Activated CD8-positive, alpha-beta memory T cell treated with anti-CD3 and anti-CD28 coated beads for 36 hours (primary cell): Measurements from ENCODE around the gene LRPAP1. TPM values are rescaled to one million over a fixed set of nuclear protein-coding genes. Genes with fewer than 3 reads are reported as not detected.
"Not testable (repeated sequence)": the region's sequence is repeated elsewhere in the genome, so short reads cannot be mapped to it uniquely, and the experiment has no call there.

ENCODE experiments used
- CTCF ChIA-PET: fragments of 350-600 bp; sonication (Branson Sonifier 250); formaldehyde crosslinking; loops from one replicate; lab custom pipeline; 2021; ENCODE audit warnings: antibody characterized with exemption; lab: Charles Lee
- POLR2A ChIA-PET: fragments of 350-600 bp; sonication (Branson Sonifier 250); formaldehyde crosslinking; loops from one replicate; lab custom pipeline; 2021; ENCODE audit warnings: antibody characterized with exemption; lab: Charles Lee
- total RNA-seq, 2 experiments: library from RNA; stranded (reverse); gene quantifications; one replicate each; pipeline ENCODE4 v1.2.3, GENCODE V29; 2021

LRPAP1 gene
- total RNA-seq, result 10 to 100 TPM; 87.5 to 90.1 TPM

- CTCF ChIA-PET, result no interaction called here
- POLR2A ChIA-PET, result interaction anchor here (0.7 kb wide), 1 partner anchor 331 kb away, joined by 3 read pairs; no protein-coding TSS in a partner anchor
Observed at GRCh38 chr4:3531879-3532750, at the start of gene LRPAP1. LRPAP1 (minus strand) TSS chr4:3532422; CDS start chr4:3532412, 10 bp downstream.

- CTCF ChIA-PET, POLR2A ChIA-PET: not testable (repeated sequence)
Observed at GRCh38 chr4:3581334-3582090, 49.3 kb upstream of the LRPAP1 start.

GRCh38 chr4:3580859-3581258 is 48.6 kb upstream of the LRPAP1 start:
- POLR2A ChIA-PET, CTCF ChIA-PET: not testable (repeated sequence)

GRCh38 chr4:3578527-3579144 is 46.4 kb upstream of the LRPAP1 start:
- POLR2A ChIA-PET, CTCF ChIA-PET: not testable (repeated sequence)

- CTCF ChIA-PET, POLR2A ChIA-PET: not testable (repeated sequence)
Observed at GRCh38 chr4:3578052-3578451, 45.8 kb upstream of the LRPAP1 start.

- CTCF ChIA-PET, POLR2A ChIA-PET: not testable (repeated sequence)
Observed at GRCh38 chr4:3577208-3577892, 45.1 kb upstream of the LRPAP1 start.

GRCh38 chr4:3576533-3577207 is 44.4 kb upstream of the LRPAP1 start:
- POLR2A ChIA-PET, CTCF ChIA-PET: not testable (repeated sequence)

GRCh38 chr4:3575426-3576369 is 43.5 kb upstream of the LRPAP1 start:
- CTCF ChIA-PET, result not testable (repeated sequence)

GRCh38 chr4:3574865-3575264 is 42.6 kb upstream of the LRPAP1 start:
- POLR2A ChIA-PET, CTCF ChIA-PET: not testable (repeated sequence)

More at GRCh38 chr4:3575426-3576369, 43.5 kb upstream of the LRPAP1 start:
- POLR2A ChIA-PET, result not testable (repeated sequence)

- POLR2A ChIA-PET, CTCF ChIA-PET: not testable (repeated sequence)
Observed at GRCh38 chr4:3574346-3574745, 42.1 kb upstream of the LRPAP1 start.

- POLR2A ChIA-PET, result no interaction called here
- CTCF ChIA-PET, result no interaction called here
Observed at GRCh38 chr4:3573131-3573530, 40.9 kb upstream of the LRPAP1 start.

GRCh38 chr4:3572363-3572762 is 40.1 kb upstream of the LRPAP1 start:
- POLR2A ChIA-PET, result no interaction called here
- CTCF ChIA-PET, result no interaction called here

GRCh38 chr4:3571921-3572320 is 39.7 kb upstream of the LRPAP1 start:
- ChIA-PET POLR2A (no interaction called here), CTCF (no interaction called here)

- CTCF ChIA-PET, POLR2A ChIA-PET: not testable (repeated sequence)
Observed at GRCh38 chr4:3570923-3571322, 38.7 kb upstream of the LRPAP1 start.

GRCh38 chr4:3569611-3570010 is 37.4 kb upstream of the LRPAP1 start:
- CTCF ChIA-PET, POLR2A ChIA-PET: not testable (repeated sequence)

GRCh38 chr4:3566701-3567100 is 34.5 kb upstream of the LRPAP1 start:
- POLR2A ChIA-PET, CTCF ChIA-PET: not testable (repeated sequence)

GRCh38 chr4:3566301-3566700 is 34.1 kb upstream of the LRPAP1 start:
- POLR2A ChIA-PET, CTCF ChIA-PET: not testable (repeated sequence)

- POLR2A ChIA-PET, CTCF ChIA-PET: not testable (repeated sequence)
Observed at GRCh38 chr4:3564948-3565347, 32.7 kb upstream of the LRPAP1 start.
